Panc1 (cell line): ENCODE data around the gene CCDC112. TPM values are rescaled to one million over a fixed set of nuclear protein-coding genes. Genes with fewer than 3 reads are reported as not detected.

Experiments
- ATAC-seq: fragments of 200-7000 bp; cut with Tn5 transposase; 2 replicates; pipeline ENCODE4 v1.9.1; 2020; ENCODE audit warnings: mild to moderate bottlenecking, moderate library complexity
- BruUV-seq: library from RNA; stranded (reverse); fragments of 400-500 nt; replicated peaks from 2 replicates; lab custom pipeline; 2021; lab: Mats Ljungman, UMichigan
- CTCF ChIA-PET: fragments of 300-600 bp; sonication (Branson Sonifier 250); formaldehyde crosslinking; loops from one replicate; lab custom pipeline; 2022; ENCODE audit warnings: antibody characterized with exemption; lab: Charles Lee
- POLR2A ChIA-PET: fragments of 300-600 bp; sonication (Branson Sonifier 250); formaldehyde crosslinking; loops from one replicate; lab custom pipeline; 2022; ENCODE audit warnings: antibody characterized with exemption; lab: Charles Lee
- DNase-seq: peaks from one replicate; pipeline ENCODE4 v3.0.0-alpha.2; 2010; ENCODE audit warnings: low read depth, low spot score
- H3K27ac ChIP-seq: 2 replicates; pipeline ENCODE4 v1.5.1; 2011; ENCODE audit warnings: mild to moderate bottlenecking, low read length, inconsistent platforms
- H3K27me3 ChIP-seq: fragments of 200-500 bp; sonication (Bioruptor generic); 2 replicates; pipeline ENCODE4 v1.6.0; 2014; ENCODE audit warnings: low read length, inconsistent platforms; ENCODE audit not compliant: control insufficient read depth, insufficient read depth
- H3K36me3 ChIP-seq: fragments of 200-500 bp; sonication (Bioruptor generic); 2 replicates; pipeline ENCODE4 v1.5.1; 2014; ENCODE audit warnings: inconsistent platforms, mild to moderate bottlenecking, low read length, moderate library complexity; ENCODE audit not compliant: control insufficient read depth, insufficient read depth
- H3K4me1 ChIP-seq: 2 replicates; pipeline ENCODE4 v1.5.1; 2011; ENCODE audit warnings: inconsistent platforms, mild to moderate bottlenecking, low read length, moderate library complexity; ENCODE audit not compliant: control insufficient read depth, insufficient read depth
- H3K4me3 ChIP-seq, 2 experiments: 2 replicates each; pipeline ENCODE4 v1.5.1; 2011 to 2012; ENCODE audit warnings: low read depth in 2 of 2, low read length in 2 of 2, mild to moderate bottlenecking in 2 of 2, inconsistent platforms in 1 of 2, moderate library complexity in 1 of 2
- H3K9me3 ChIP-seq: fragments of 200-500 bp; sonication (Bioruptor generic); 2 replicates; pipeline ENCODE4 v1.5.1; 2014; ENCODE audit warnings: low read depth, mild to moderate bottlenecking, inconsistent platforms, low read length, moderate library complexity; ENCODE audit not compliant: control insufficient read depth, insufficient read depth
- CTCF ChIP-seq: fragments of 450-650 bp; IDR thresholded peaks from 2 replicates; pipeline ENCODE4 v1.5.1; 2017; ENCODE audit warnings: mild to moderate bottlenecking
- POLR2AphosphoS5 ChIP-seq: IDR thresholded peaks from 2 replicates; pipeline ENCODE4 v1.6.1; 2012; ENCODE audit warnings: mild to moderate bottlenecking, low read depth, low read length, moderate library complexity
- SIN3A ChIP-seq: IDR thresholded peaks from 2 replicates; pipeline ENCODE4 v1.6.1; 2012; ENCODE audit warnings: low read depth, mild to moderate bottlenecking, low read length, moderate library complexity, borderline replicate concordance; ENCODE audit not compliant: insufficient read depth
- TCF7L2 ChIP-seq: IDR thresholded peaks from 2 replicates; pipeline ENCODE4 v1.6.1; 2011; ENCODE audit warnings: mild to moderate bottlenecking, low read depth, low read length, inconsistent platforms
- in situ Hi-C: cut with HindIII; loops from 2 replicates; pipeline ENCODE4 v1.10.0; 2016; ENCODE audit warnings: low sequenced_read_pairs, low pct_unique_long_range_greater_than_20kb
- intact Hi-C: fragments of 100-400 bp; cut with micrococcal nuclease; formaldehyde crosslinking; loops from one replicate; pipeline ENCODE4 v1.10.0; 2022; ENCODE audit not compliant: unreplicated experiment
- total RNA-seq: library from RNA; stranded (reverse); gene quantifications from one replicate; pipeline ENCODE4 v1.2.1, GENCODE V29; 2021; ENCODE audit not compliant: unreplicated experiment
- TF ChIP-seq, protein P1 (sequence below), 2 experiments: IDR thresholded peaks; 2 replicates each; pipeline ENCODE4 v1.6.1; 2011 to 2012; ENCODE audit warnings: low read depth in 2 of 2, control low read depth in 1 of 2, low read length in 1 of 2, mild to moderate bottlenecking in 1 of 2, moderate library complexity in 1 of 2; ENCODE audit not compliant: insufficient read depth in 1 of 2

CCDC112 gene
- total RNA-seq, 1 experiment from 2014 or later = 5.6 TPM

- ChIA-PET CTCF (no interaction called here), POLR2A (interaction anchor here (0.6 kb wide), 2 partner anchors 1013 to 1162 kb away, joined by 3 to 5 read pairs; no protein-coding TSS in a partner anchor)
- H3K27me3 ChIP-seq = no peaks in the 10 kb centered on the region
- BruUV-seq = no TSS peak
- H3K27ac ChIP-seq = peak overlapping the region; percentile 95
- peaks cover 20% of the 10 kb centered on the region for H3K4me1 ChIP-seq
- no peaks in the 10 kb centered on the region; the same call in 1 of the 2 replicates for H3K9me3 ChIP-seq
- DNase-seq (no peak), ATAC-seq (peak; percentile 56)
- intact Hi-C loops (no loop called here), in situ Hi-C loops (no loop called here)
- H3K36me3 ChIP-seq = no peaks in the 10 kb centered on the region; the same call in 1 of the 2 replicates
- TF ChIP-seq, protein P1, sequence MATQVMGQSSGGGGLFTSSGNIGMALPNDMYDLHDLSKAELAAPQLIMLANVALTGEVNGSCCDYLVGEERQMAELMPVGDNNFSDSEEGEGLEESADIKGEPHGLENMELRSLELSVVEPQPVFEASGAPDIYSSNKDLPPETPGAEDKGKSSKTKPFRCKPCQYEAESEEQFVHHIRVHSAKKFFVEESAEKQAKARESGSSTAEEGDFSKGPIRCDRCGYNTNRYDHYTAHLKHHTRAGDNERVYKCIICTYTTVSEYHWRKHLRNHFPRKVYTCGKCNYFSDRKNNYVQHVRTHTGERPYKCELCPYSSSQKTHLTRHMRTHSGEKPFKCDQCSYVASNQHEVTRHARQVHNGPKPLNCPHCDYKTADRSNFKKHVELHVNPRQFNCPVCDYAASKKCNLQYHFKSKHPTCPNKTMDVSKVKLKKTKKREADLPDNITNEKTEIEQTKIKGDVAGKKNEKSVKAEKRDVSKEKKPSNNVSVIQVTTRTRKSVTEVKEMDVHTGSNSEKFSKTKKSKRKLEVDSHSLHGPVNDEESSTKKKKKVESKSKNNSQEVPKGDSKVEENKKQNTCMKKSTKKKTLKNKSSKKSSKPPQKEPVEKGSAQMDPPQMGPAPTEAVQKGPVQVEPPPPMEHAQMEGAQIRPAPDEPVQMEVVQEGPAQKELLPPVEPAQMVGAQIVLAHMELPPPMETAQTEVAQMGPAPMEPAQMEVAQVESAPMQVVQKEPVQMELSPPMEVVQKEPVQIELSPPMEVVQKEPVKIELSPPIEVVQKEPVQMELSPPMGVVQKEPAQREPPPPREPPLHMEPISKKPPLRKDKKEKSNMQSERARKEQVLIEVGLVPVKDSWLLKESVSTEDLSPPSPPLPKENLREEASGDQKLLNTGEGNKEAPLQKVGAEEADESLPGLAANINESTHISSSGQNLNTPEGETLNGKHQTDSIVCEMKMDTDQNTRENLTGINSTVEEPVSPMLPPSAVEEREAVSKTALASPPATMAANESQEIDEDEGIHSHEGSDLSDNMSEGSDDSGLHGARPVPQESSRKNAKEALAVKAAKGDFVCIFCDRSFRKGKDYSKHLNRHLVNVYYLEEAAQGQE (IDR thresholded peaks at IDR 0.05; ENCODE audit: insufficient read depth in 1 of 2, low read depth in 2 of 2, low read length in 1 of 2) = no peak
- no peak for TF ChIP-seq POLR2AphosphoS5
- TF ChIP-seq TCF7L2 = no peak
- no peak for TF ChIP-seq CTCF
- no peak for TF ChIP-seq SIN3A
- H3K4me3 ChIP-seq = peak overlapping the region; percentile 62 to 78
Observed at GRCh38 chr5:115262011-115262320, 34.5 kb downstream of the CCDC112 start.

DNA sequence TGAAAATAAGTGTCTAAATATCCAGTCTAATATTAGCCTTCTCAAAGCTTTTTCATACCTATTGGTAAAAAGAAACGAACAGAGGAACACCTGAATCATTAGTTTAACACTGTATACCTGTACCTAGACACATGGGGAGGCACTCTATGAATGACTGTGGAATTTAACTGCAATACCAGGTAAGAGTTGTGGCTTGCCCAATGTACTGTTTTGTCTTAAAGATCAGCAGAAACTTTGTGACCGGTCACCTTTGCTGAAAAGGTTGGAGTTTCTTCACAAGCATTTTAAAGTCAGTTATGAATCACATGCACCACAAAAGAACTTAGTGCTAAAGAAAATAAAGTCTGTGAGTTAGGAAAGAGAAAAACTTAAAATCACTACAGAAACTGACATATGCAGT is 36.2 kb downstream of the CCDC112 start:
- H3K4me1 ChIP-seq = peaks cover 20% of the 10 kb centered on the region
- H3K36me3 ChIP-seq = no peaks in the 10 kb centered on the region; the same call in 1 of the 2 replicates
- intact Hi-C loops = no loop called here
- DNase-seq (no peak), ATAC-seq (no peak)
- ChIA-PET POLR2A (interaction anchor here (0.7 kb wide), 1 partner anchor 86 kb away, joined by 13 read pairs; no protein-coding TSS in a partner anchor), CTCF (no interaction called here)
- BruUV-seq = no TSS peak
- H3K9me3 ChIP-seq = no peaks in the 10 kb centered on the region; the same call in 1 of the 2 replicates
- H3K27ac ChIP-seq = no peak overlapping the region
- TF ChIP-seq POLR2AphosphoS5 (no peak), SIN3A (no peak), TCF7L2 (no peak), CTCF (no peak)
- no peaks in the 10 kb centered on the region for H3K27me3 ChIP-seq
- in situ Hi-C loops = no loop called here
- H3K4me3 ChIP-seq = no peak overlapping the region
